Measurements from ENCODE around the gene GLIS1.

Gene GLIS1

DNA sequence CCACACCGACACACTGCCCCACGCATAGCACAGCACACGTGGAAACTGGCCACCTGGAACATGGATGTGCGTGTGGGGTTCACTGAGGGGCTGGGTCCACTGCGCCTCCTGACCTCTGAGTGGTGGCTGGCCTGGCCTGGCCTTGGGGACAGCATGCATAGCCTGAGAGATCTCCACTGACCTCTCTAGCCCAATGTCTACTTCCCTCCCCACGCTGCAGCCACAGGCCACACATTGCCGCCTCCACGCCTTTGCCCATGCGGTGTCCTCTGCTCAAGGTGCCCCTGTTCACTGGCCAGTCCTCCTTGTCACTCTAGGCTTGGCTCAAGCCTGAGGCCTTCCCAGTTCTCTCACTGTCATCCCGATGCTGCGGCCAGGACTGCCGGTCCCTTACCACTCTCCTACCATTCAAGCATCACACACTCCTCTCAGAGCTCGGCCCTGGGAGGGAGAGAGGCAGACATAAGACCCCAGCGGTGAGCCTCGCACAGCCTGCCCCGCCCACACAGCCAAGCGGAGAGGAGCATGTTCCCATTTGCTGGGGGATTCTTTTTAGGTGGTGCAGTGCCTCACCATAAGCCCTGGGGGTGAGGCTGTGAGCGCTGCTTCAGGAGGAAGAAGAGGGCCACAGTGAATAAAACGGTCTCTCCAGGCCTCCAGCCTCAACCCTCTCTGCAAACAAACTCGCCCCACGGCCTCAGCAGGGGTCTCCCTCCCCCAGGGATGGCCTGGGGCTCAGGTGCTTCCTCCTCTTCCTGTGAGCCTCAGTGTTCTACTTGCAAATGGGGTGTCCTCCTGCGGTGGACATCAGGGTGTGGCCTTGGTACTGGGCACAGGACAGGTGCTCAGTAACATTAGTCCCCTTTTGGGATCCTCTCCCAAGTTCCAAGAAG is 199.0 kb downstream of the GLIS1 start:
- H3K27ac ChIP-seq: no peak overlapping the region
- TF ChIP-seq, protein P1, sequence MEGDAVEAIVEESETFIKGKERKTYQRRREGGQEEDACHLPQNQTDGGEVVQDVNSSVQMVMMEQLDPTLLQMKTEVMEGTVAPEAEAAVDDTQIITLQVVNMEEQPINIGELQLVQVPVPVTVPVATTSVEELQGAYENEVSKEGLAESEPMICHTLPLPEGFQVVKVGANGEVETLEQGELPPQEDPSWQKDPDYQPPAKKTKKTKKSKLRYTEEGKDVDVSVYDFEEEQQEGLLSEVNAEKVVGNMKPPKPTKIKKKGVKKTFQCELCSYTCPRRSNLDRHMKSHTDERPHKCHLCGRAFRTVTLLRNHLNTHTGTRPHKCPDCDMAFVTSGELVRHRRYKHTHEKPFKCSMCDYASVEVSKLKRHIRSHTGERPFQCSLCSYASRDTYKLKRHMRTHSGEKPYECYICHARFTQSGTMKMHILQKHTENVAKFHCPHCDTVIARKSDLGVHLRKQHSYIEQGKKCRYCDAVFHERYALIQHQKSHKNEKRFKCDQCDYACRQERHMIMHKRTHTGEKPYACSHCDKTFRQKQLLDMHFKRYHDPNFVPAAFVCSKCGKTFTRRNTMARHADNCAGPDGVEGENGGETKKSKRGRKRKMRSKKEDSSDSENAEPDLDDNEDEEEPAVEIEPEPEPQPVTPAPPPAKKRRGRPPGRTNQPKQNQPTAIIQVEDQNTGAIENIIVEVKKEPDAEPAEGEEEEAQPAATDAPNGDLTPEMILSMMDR (conservative IDR thresholded peaks at IDR 0.05): no peak
- TF ChIP-seq ZFX (IDR thresholded peaks at IDR 0.05): no peak

DNA sequence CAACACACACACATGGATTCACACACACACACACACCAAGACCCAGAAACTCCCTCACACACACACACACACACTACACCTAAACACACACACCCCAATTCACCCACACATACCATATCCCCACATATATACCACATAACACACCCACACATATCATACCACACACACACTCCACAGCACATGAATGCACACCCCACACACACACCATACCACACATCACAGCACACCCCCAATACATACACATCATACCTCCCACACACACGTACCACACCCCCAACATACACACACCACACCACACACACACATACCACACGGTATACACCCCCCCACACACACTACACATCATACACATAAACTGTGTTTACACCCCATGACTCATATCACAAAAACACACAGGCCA is 199.7 kb downstream of the GLIS1 start:
- H3K27ac ChIP-seq: no peak overlapping the region
- TF ChIP-seq, protein P1 (conservative IDR thresholded peaks at IDR 0.05): no peak
- no peak for TF ChIP-seq ZFX (IDR thresholded peaks at IDR 0.05)

DNA sequence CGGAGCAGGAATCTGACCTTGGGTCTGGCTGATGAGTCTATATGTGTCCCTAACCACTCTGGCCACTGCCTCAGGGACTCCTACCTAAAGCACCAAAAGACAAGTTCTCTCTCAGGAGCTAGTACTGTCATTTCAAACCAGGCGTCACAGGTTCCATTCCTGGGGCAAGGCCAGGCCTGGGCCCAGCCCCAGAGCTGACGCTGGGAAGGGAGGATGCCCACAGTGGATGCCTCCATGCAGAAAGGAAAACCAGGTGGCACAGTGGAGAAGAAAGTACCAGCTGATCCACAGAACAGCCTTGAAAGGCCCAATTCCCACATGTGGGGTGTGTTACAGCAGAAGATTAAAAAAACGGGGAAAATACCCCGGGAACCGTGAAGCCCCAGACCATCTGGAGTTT is 202.4 kb downstream of the GLIS1 start:
- no peak overlapping the region for H3K27ac ChIP-seq
- TF ChIP-seq, protein P1 (conservative IDR thresholded peaks at IDR 0.05): no peak
- no peak for TF ChIP-seq ZFX (IDR thresholded peaks at IDR 0.05)

DNA sequence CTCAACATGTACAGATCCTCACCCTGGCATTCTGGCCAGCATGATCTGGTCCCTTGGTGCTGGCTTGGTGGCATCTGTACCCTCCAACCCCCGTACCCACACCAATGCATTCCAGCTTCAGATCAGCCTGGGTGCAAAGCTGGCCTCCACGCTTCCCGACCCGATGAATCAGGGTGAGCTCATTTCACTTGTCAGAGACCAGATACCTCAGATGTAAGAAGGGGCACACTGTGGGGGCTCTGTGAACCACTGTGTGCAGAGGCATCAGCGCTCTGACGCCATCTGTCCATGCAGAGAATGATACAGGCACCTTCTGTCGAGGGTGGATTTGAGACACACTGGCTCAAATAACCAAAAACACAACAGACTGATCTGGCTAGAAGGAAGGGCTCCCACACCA is 203.1 kb downstream of the GLIS1 start:
- no peak overlapping the region for H3K27ac ChIP-seq

DNA sequence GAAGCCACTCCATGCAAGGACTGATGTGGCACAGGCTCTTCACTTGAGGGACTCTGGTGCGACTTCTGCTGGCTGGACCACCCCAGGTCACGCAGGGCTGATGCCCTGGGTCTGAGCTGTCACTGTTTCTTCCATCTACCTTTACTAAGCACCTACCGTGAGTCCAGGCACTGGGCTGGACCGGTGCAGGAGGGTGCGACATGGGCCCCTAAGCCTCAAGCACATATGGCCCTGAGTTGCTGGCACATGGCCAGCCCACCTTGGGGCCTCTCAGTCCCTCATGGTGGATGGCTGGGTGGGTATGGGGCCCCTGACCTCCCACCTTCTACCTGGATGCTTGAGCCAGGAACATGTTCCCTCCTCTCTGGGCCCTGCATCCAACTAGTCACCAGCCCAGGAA is 203.7 kb downstream of the GLIS1 start:
- no peak for TF ChIP-seq ZFX (IDR thresholded peaks at IDR 0.05)
- TF ChIP-seq, protein P1 (conservative IDR thresholded peaks at IDR 0.05): no peak
- H3K27ac ChIP-seq: no peak overlapping the region

More for the DNA sequence above, 203.1 kb downstream of the GLIS1 start:
- TF ChIP-seq ZFX (IDR thresholded peaks at IDR 0.05): no peak
- TF ChIP-seq, protein P1 (conservative IDR thresholded peaks at IDR 0.05): no peak

DNA sequence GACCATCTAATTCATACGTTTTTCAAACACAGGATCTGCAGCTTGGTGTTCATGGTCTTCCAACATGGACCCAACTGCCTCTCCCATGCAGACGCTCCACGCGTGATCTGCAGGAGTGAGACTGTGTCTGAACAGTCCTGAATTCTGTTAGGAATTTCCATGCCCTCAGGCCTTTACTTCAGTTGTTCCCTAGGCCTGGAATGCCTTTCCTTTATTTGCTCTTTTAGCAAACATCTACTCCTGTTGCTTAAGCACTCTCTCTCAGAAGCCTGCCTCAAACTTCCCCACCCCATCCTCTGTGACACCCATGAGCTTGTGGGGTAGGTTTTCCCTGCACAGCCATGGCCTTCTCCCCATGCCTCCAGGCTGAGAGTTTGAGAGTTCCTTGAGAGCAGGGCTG is 206.1 kb downstream of the GLIS1 start:
- TF ChIP-seq, protein P1 (conservative IDR thresholded peaks at IDR 0.05): no peak
- no peak for TF ChIP-seq ZFX (IDR thresholded peaks at IDR 0.05)
- H3K27ac ChIP-seq: no peak overlapping the region

DNA sequence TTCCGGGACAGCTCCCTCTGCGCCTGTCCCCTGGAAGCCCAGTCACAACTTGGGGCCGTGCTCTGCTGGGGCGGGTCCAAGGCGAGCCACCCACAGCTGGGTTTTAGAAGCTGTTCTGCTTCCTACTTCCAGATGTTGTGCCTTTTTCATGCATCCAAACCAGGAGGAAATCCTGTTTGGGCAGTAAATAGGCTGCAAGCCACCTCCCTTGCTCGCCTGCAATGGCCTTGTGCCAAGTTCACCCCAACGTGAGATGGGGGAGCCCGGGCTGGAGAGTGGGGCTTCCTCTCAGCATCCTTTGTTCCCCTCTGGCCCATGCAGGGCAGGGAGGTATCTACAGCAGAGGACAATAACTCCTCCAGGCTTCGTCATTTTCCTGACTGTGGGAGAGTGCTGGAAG is 206.6 kb downstream of the GLIS1 start:
- TF ChIP-seq, protein P1 (conservative IDR thresholded peaks at IDR 0.05): no peak
- TF ChIP-seq ZFX (IDR thresholded peaks at IDR 0.05): no peak
- no peak overlapping the region for H3K27ac ChIP-seq
